Loucy (cell line): Measurements from ENCODE around the gene TGFBI.

Experiments
- H2AFZ ChIP-seq: fragments of 200-600 bp; sonication (generic); 2 replicates; pipeline ENCODE4 v1.6.0; 2016; ENCODE audit warnings: antibody characterized with exemption, mild to moderate bottlenecking, low read length, moderate library complexity
- H3F3A ChIP-seq: fragments of 200-600 bp; 2 replicates; pipeline ENCODE4 v1.6.0; 2016; ENCODE audit warnings: antibody characterized with exemption, low read depth, mild to moderate bottlenecking
- H3K27me3 ChIP-seq: fragments of 200-600 bp; sonication (generic); 2 replicates; pipeline ENCODE4 v1.6.1; 2014; ENCODE audit warnings: low read length, mild to moderate bottlenecking; ENCODE audit not compliant: insufficient read depth, poor library complexity, severe bottlenecking
- H3K36me3 ChIP-seq: fragments of 200-600 bp; sonication (generic); 2 replicates; pipeline ENCODE4 v1.6.1; 2016; ENCODE audit warnings: low read length; ENCODE audit not compliant: insufficient read depth
- H3K4me1 ChIP-seq: fragments of 200-600 bp; sonication (generic); 2 replicates; pipeline ENCODE4 v1.5.1; 2014; ENCODE audit warnings: low read length, mild to moderate bottlenecking; ENCODE audit not compliant: insufficient read depth, poor library complexity, severe bottlenecking
- H3K4me2 ChIP-seq: fragments of 200-600 bp; sonication (generic); 2 replicates; pipeline ENCODE4 v1.6.0; 2014; ENCODE audit warnings: antibody characterized with exemption, low read length, low read depth, mild to moderate bottlenecking; ENCODE audit not compliant: poor library complexity, severe bottlenecking
- H3K4me3 ChIP-seq: fragments of 200-600 bp; sonication (generic); 2 replicates; pipeline ENCODE4 v1.5.1; 2014; ENCODE audit warnings: low read length, mild to moderate bottlenecking, mixed read lengths; ENCODE audit not compliant: poor library complexity, severe bottlenecking
- H3K79me2 ChIP-seq: fragments of 200-600 bp; sonication (generic); 2 replicates; pipeline ENCODE4 v1.6.1; 2014; ENCODE audit warnings: low read length; ENCODE audit not compliant: insufficient read depth
- H3K9ac ChIP-seq: fragments of 200-600 bp; sonication (generic); 2 replicates; pipeline ENCODE4 v1.6.0; 2014; ENCODE audit warnings: mild to moderate bottlenecking, low read depth, low read length, moderate library complexity; ENCODE audit not compliant: poor library complexity, severe bottlenecking
- H3K9me2 ChIP-seq: fragments of 200-600 bp; sonication (generic); replicated peaks from 2 replicates; pipeline ENCODE4 v1.6.1; 2016; ENCODE audit warnings: low read depth, low read length, mixed read lengths
- H3K9me3 ChIP-seq: fragments of 200-600 bp; sonication (generic); 2 replicates; pipeline ENCODE4 v1.6.1; 2014; ENCODE audit warnings: mild to moderate bottlenecking, antibody characterized with exemption, low read length, low read depth; ENCODE audit not compliant: insufficient read depth
- H4K20me1 ChIP-seq: fragments of 200-600 bp; sonication (generic); 2 replicates; pipeline ENCODE4 v1.6.0; 2014; ENCODE audit warnings: antibody characterized with exemption, low read length, mild to moderate bottlenecking; ENCODE audit not compliant: insufficient read depth, poor library complexity, severe bottlenecking
- EZH2phosphoT487 ChIP-seq: fragments of 200-600 bp; IDR thresholded peaks from 2 replicates; pipeline ENCODE4 v1.6.1; 2018; ENCODE audit warnings: antibody characterized with exemption, mild to moderate bottlenecking, moderate library complexity, borderline replicate concordance
- TF ChIP-seq, protein P1 (sequence below): fragments of 200-600 bp; sonication (generic); conservative IDR thresholded peaks from 2 replicates; pipeline ENCODE4 v1.5.1; 2014; ENCODE audit warnings: mild to moderate bottlenecking, antibody characterized with exemption, low read length

Gene TGFBI

DNA sequence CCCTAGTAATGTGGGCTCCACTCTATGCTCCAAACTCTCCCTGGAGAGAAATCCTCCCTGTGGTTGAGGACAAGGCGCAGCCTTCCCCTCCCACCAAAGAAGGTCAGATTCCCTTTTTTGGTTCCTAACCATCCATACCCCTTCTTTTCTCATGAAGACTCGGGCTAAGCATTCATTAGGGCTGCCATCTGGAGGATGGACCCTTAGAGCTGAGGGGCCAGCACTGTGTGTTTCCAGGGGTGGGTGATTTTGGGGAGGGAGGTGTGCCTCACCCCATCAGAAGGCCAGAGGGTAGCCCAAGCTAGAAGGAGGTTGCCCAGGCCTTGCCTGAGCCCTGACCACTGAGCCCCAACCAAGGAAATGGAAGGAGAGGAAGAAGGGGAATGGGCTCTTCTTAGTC lies 36.8 kb downstream of the TGFBI start:
- Histone ChIP-seq H3K9me2 (no peaks in the 10 kb centered on the region), H4K20me1 (no peaks in the 10 kb centered on the region), H3K79me2 (no peaks in the 10 kb centered on the region), H3K4me1 (no peaks in the 10 kb centered on the region), H3K9me3 (no peaks in the 10 kb centered on the region), H3K9ac (no peak overlapping the region), H3F3A (no peaks in the 10 kb centered on the region), H2AFZ (no peak overlapping the region), H3K27me3 (no peaks in the 10 kb centered on the region), H3K4me2 (no peak overlapping the region), H3K4me3 (no peak overlapping the region), H3K36me3 (no peaks in the 10 kb centered on the region)
- TF ChIP-seq, protein P1, sequence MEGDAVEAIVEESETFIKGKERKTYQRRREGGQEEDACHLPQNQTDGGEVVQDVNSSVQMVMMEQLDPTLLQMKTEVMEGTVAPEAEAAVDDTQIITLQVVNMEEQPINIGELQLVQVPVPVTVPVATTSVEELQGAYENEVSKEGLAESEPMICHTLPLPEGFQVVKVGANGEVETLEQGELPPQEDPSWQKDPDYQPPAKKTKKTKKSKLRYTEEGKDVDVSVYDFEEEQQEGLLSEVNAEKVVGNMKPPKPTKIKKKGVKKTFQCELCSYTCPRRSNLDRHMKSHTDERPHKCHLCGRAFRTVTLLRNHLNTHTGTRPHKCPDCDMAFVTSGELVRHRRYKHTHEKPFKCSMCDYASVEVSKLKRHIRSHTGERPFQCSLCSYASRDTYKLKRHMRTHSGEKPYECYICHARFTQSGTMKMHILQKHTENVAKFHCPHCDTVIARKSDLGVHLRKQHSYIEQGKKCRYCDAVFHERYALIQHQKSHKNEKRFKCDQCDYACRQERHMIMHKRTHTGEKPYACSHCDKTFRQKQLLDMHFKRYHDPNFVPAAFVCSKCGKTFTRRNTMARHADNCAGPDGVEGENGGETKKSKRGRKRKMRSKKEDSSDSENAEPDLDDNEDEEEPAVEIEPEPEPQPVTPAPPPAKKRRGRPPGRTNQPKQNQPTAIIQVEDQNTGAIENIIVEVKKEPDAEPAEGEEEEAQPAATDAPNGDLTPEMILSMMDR = no peak
- no peak for TF ChIP-seq EZH2phosphoT487

DNA sequence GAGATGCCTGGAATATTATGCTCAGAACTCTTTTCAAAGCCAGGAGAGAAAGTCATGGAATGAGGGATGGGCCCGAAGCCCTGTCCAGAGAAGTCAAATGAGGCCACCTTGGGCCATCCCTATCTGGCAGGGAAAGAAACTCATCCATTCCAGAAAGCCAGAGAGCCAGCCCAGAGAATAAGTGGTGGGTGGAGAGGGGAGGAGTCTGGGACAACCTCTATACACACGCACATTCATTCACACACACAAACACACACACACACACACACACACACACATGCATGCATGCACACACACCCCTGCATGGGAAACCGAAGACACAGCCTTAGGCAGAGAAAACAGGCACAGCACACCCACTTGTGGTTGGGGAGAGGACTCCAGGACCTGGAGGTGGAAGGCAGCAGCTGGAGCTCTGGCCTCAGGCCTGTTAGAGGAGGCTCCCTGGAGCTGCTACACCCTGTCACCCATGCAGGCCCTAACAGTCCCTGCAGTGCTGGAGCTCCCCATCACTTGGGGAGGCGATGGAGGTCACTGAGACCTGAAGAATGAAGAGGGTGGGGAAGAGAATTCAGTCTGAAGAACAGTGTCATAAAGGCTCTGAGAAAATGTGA lies 38.0 kb downstream of the TGFBI start:
- Histone ChIP-seq H3F3A (no peaks in the 10 kb centered on the region), H3K9ac (no peak overlapping the region), H3K9me2 (no peaks in the 10 kb centered on the region), H3K4me2 (no peak overlapping the region), H4K20me1 (no peaks in the 10 kb centered on the region), H3K36me3 (no peaks in the 10 kb centered on the region), H3K4me1 (no peaks in the 10 kb centered on the region), H3K79me2 (no peaks in the 10 kb centered on the region), H3K4me3 (no peak overlapping the region), H2AFZ (no peak overlapping the region), H3K27me3 (no peaks in the 10 kb centered on the region), H3K9me3 (no peaks in the 10 kb centered on the region)
- TF ChIP-seq, protein P1 = no peak

DNA sequence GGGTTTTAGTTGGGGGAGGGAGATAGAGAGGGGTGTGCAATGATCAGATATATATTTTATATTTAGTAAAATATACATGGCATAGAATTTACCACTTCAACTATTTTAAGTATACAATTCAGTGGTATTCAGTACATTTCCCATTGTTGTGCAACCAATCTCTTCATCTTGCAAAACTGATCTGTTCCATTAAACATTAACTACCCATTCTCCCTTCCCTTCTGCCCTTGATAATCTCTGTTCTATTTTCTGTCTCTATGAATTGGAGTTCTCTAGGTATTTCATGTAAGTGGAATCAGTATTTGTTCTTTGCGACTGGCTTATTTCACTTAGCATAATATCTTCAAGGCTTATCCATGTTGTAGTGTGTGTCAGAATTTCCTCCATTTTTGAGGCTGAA lies 38.6 kb downstream of the TGFBI start:
- H3F3A ChIP-seq = no peaks in the 10 kb centered on the region
- H3K4me2 ChIP-seq = no peak overlapping the region
- H3K36me3 ChIP-seq = no peaks in the 10 kb centered on the region
- no peak overlapping the region for H3K4me3 ChIP-seq
- no peaks in the 10 kb centered on the region for H3K9me2 ChIP-seq
- H4K20me1 ChIP-seq = no peaks in the 10 kb centered on the region
- no peaks in the 10 kb centered on the region for H3K79me2 ChIP-seq
- no peak for TF ChIP-seq EZH2phosphoT487
- TF ChIP-seq, protein P1 = no peak
- no peaks in the 10 kb centered on the region for H3K4me1 ChIP-seq
- no peaks in the 10 kb centered on the region for H3K27me3 ChIP-seq
- H2AFZ ChIP-seq = no peak overlapping the region
- no peaks in the 10 kb centered on the region for H3K9me3 ChIP-seq
- H3K9ac ChIP-seq = no peak overlapping the region
